CD8-positive, alpha-beta memory T cell (primary cell): ENCODE results near the gene KCNMB2. TPM values are rescaled to one million over a fixed set of nuclear protein-coding genes. Genes with fewer than 3 reads are reported as not detected.

ENCODE experiments used
- CTCF ChIA-PET: fragments of 350-600 bp; sonication (Branson Sonifier 250); formaldehyde crosslinking; loops from one replicate; lab custom pipeline; 2021; ENCODE audit warnings: antibody characterized with exemption; lab: Charles Lee
- POLR2A ChIA-PET: fragments of 350-600 bp; sonication (Branson Sonifier 250); formaldehyde crosslinking; loops from one replicate; lab custom pipeline; 2021; ENCODE audit warnings: antibody characterized with exemption; lab: Charles Lee
- DNase-seq, 5 donors: peaks; one replicate each; pipeline versions ENCODE4 v3.0.0 to v3.0.0-alpha.2; 2020 to 2022; ENCODE audit warnings: mixed read lengths in 1 of 5
- H3K27ac ChIP-seq: one replicate; pipeline ENCODE4 v1.7.0; 2013; ENCODE audit warnings: low read depth, mild to moderate bottlenecking, low read length, moderate library complexity
- H3K27me3 ChIP-seq: 2 replicates; pipeline ENCODE4 v1.7.0; 2013; ENCODE audit warnings: low read length, mild to moderate bottlenecking; ENCODE audit not compliant: insufficient read depth, poor library complexity, severe bottlenecking
- H3K36me3 ChIP-seq: 2 replicates; pipeline ENCODE4 v1.7.0; 2013; ENCODE audit warnings: mild to moderate bottlenecking, low read length, moderate library complexity; ENCODE audit not compliant: insufficient read depth
- H3K4me1 ChIP-seq: 2 replicates; pipeline ENCODE4 v1.7.0; 2013; ENCODE audit warnings: mild to moderate bottlenecking, low read length, moderate library complexity; ENCODE audit not compliant: insufficient read depth
- H3K4me3 ChIP-seq: 2 replicates; pipeline ENCODE4 v1.7.0; 2013; ENCODE audit warnings: mild to moderate bottlenecking, low read length
- H3K9me3 ChIP-seq: 2 replicates; pipeline ENCODE4 v1.7.0; 2013; ENCODE audit warnings: mild to moderate bottlenecking, low read length
- H3K27ac Mint-ChIP-seq, 8 donors: one replicate each; pipeline ENCODE4 v1.8.0; 2020 to 2021; ENCODE audit warnings: mixed read lengths in 8 of 8, mild to moderate bottlenecking in 6 of 8, inconsistent platforms in 3 of 8, moderate library complexity in 3 of 8
- H3K27me3 Mint-ChIP-seq, 2 donors: one replicate each; pipeline ENCODE4 v1.8.0; 2020 to 2021; ENCODE audit warnings: mixed read lengths in 2 of 2, mild to moderate bottlenecking in 1 of 2, moderate library complexity in 1 of 2
- H3K36me3 Mint-ChIP-seq, 3 donors: one replicate each; pipeline ENCODE4 v1.8.0; 2020 to 2021; ENCODE audit warnings: mixed read lengths in 3 of 3, inconsistent platforms in 1 of 3, mild to moderate bottlenecking in 1 of 3
- H3K4me1 Mint-ChIP-seq, 3 donors: one replicate each; pipeline ENCODE4 v1.8.0; 2020 to 2021; ENCODE audit warnings: mixed read lengths in 3 of 3, inconsistent platforms in 1 of 3, mild to moderate bottlenecking in 1 of 3
- H3K4me3 Mint-ChIP-seq, 7 donors: one replicate each; pipeline ENCODE4 v1.8.0; 2020 to 2021; ENCODE audit warnings: mixed read lengths in 7 of 7, mild to moderate bottlenecking in 6 of 7, moderate library complexity in 4 of 7, inconsistent platforms in 2 of 7
- H3K9me3 Mint-ChIP-seq, 5 donors: one replicate each; pipeline ENCODE4 v1.8.0; 2020 to 2022; ENCODE audit warnings: mixed read lengths in 5 of 5, mild to moderate bottlenecking in 3 of 5, moderate library complexity in 2 of 5, inconsistent platforms in 1 of 5
- polyA plus RNA-seq: library from polyadenylated mRNA; unstranded; fragments of 300-500 nt; fragmentation: Illumina TruSeq; gene quantifications from one replicate; pipeline ENCODE4 v1.2.3, GENCODE V29; 2021
- total RNA-seq, 2 experiments: library from RNA; stranded (reverse); gene quantifications; one replicate each; pipeline ENCODE4 v1.2.3, GENCODE V29; 2021

Gene KCNMB2
- total and polyA plus RNA-seq, 3 experiments from 2014 or later, result not detected

GRCh38 chr3:178805741-178806140 lies 269.5 kb downstream of the KCNMB2 start:
- H3K9me3 Mint-ChIP-seq, result peaks cover 0 to 2% (median 0%) of the 10 kb centered on the region in 5 donors
- H3K27me3 Mint-ChIP-seq, result no peaks in the 10 kb centered on the region
- Histone ChIP-seq H3K4me1 (no peaks in the 10 kb centered on the region), H3K27ac (no peak overlapping the region), H3K36me3 (no peaks in the 10 kb centered on the region), H3K4me3 (no peak overlapping the region), H3K27me3 (no peaks in the 10 kb centered on the region), H3K9me3 (no peaks in the 10 kb centered on the region)
- H3K27ac Mint-ChIP-seq, result no peak overlapping the region
- H3K4me3 Mint-ChIP-seq, result no peak overlapping the region
- no peak for DNase-seq
- ChIA-PET CTCF (no interaction called here), POLR2A (no interaction called here)
- H3K4me1 Mint-ChIP-seq, result no peaks in the 10 kb centered on the region
- no peaks in the 10 kb centered on the region for H3K36me3 Mint-ChIP-seq

DNA sequence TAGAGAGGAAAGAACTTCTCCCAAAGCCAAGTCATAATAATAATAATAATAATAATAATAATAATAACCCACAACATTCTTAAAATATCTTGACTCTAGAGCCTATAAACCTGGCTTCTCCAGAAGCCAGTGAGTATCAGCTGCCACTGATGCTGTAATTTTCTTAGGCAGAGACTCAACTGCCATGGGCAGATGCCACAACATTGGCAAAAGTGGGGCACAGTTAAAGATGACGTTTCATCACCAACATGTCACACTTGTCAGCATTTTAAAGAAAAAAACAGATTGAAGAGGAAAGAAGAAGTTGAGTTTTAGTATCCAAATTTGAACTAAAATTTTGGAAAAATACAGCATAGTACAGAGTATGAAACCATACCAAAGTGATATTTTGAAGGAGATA lies 270.4 kb downstream of the KCNMB2 start:
- Mint-ChIP-seq H3K27me3 (no peaks in the 10 kb centered on the region), H3K4me3 (no peak overlapping the region), H3K4me1 (no peaks in the 10 kb centered on the region), H3K36me3 (no peaks in the 10 kb centered on the region), H3K27ac (no peak overlapping the region), H3K9me3 (peaks cover 0 to 2% (median 0%) of the 10 kb centered on the region in 5 donors)
- ChIA-PET POLR2A (no interaction called here), CTCF (no interaction called here)
- H3K27ac ChIP-seq, result no peak overlapping the region
- H3K27me3 ChIP-seq, result no peaks in the 10 kb centered on the region
- H3K4me3 ChIP-seq, result no peak overlapping the region
- DNase-seq, result no peak
- H3K9me3 ChIP-seq, result no peaks in the 10 kb centered on the region
- H3K36me3 ChIP-seq, result no peaks in the 10 kb centered on the region
- no peaks in the 10 kb centered on the region for H3K4me1 ChIP-seq

DNA sequence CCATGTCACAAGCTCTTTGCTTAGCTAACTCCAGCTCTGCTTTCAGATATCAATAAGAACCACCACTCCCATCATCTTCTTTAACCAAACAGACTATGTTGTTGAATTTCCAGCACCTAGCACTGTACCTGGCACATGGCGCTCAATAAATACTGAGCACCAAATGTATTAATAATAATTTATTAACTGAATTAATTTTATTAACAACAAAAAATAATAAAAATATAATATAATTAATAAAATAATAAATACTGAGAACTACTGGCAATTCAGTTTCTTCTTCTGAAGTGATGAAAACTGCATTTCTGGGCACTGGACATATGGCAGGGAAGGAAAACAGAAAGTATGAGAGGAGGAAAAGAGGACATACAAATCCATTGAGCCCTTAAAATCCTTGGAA lies 271.5 kb downstream of the KCNMB2 start:
- CTCF ChIA-PET, result interaction anchor here (1.0 kb wide), 1 partner anchor 10 kb away, joined by 3 read pairs; no protein-coding TSS in a partner anchor
- DNase-seq, result no peak
- no peaks in the 10 kb centered on the region for H3K36me3 ChIP-seq
- no peaks in the 10 kb centered on the region for H3K9me3 ChIP-seq
- Mint-ChIP-seq H3K27me3 (no peaks in the 10 kb centered on the region), H3K4me1 (no peaks in the 10 kb centered on the region), H3K27ac (no peak overlapping the region), H3K36me3 (no peaks in the 10 kb centered on the region), H3K9me3 (peaks cover 0 to 2% (median 0%) of the 10 kb centered on the region in 5 donors), H3K4me3 (no peak overlapping the region)
- H3K27ac ChIP-seq, result no peak overlapping the region
- H3K4me3 ChIP-seq, result no peak overlapping the region
- no peaks in the 10 kb centered on the region for H3K27me3 ChIP-seq
- POLR2A ChIA-PET, result no interaction called here
- no peaks in the 10 kb centered on the region for H3K4me1 ChIP-seq

DNA sequence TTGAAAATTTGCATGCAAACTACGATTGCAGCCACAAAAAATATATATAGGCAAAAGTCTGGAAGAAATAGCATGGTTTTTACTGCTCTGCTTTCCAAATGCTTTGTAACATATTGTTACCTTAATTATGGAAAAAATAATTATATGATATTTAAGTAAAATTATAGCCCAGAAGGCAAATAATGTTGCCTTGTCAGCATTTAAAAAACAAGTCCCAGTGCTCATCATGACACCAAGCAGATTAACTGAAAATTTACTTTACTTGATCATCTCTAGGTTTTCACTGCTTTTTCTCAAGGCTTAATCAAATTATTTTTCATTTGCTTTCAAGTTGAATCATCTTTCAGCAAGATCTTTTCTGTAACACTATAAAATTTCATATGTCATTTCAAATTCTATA lies 272.5 kb downstream of the KCNMB2 start:
- H3K4me1 ChIP-seq, result no peaks in the 10 kb centered on the region
- ChIA-PET CTCF (interaction anchor here (1.0 kb wide), 1 partner anchor 9 kb away, joined by 3 read pairs; no protein-coding TSS in a partner anchor), POLR2A (no interaction called here)
- Mint-ChIP-seq H3K9me3 (peaks cover 0 to 2% (median 0%) of the 10 kb centered on the region in 5 donors), H3K4me3 (no peak overlapping the region), H3K4me1 (no peaks in the 10 kb centered on the region), H3K27me3 (no peaks in the 10 kb centered on the region), H3K27ac (no peak overlapping the region), H3K36me3 (no peaks in the 10 kb centered on the region)
- H3K27ac ChIP-seq, result no peak overlapping the region
- no peaks in the 10 kb centered on the region for H3K9me3 ChIP-seq
- no peaks in the 10 kb centered on the region for H3K36me3 ChIP-seq
- H3K4me3 ChIP-seq, result no peak overlapping the region
- no peaks in the 10 kb centered on the region for H3K27me3 ChIP-seq
- no peak for DNase-seq

DNA sequence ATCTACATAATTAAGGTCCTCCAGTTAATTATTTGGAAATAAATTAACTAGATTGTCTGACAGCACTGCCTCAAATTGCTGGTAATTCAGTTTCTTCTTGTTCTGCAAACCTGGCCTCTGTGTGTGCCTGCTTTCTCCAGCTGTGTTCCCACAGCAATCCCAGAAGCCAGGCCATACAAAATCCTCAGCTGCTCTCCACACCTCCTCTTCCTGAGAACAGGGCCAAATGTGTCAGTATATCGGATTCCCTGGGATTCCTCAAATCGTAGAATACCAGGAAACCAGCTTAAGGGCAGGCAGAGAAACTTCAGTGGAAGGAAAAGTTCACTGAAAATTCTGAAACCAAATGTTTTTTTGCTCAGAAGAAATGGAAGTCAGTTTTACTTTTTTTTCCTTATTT lies 273.9 kb downstream of the KCNMB2 start:
- H3K4me3 ChIP-seq, result no peak overlapping the region
- no peaks in the 10 kb centered on the region for H3K36me3 ChIP-seq
- no peaks in the 10 kb centered on the region for H3K27me3 Mint-ChIP-seq
- CTCF ChIA-PET, result no interaction called here
- H3K4me3 Mint-ChIP-seq, result no peak overlapping the region
- no peaks in the 10 kb centered on the region for H3K27me3 ChIP-seq
- H3K9me3 ChIP-seq, result no peaks in the 10 kb centered on the region
- no peak overlapping the region for H3K27ac ChIP-seq
- no peaks in the 10 kb centered on the region for H3K4me1 ChIP-seq
- no peak overlapping the region for H3K27ac Mint-ChIP-seq
- no peaks in the 10 kb centered on the region for H3K4me1 Mint-ChIP-seq
- no peak for DNase-seq
- POLR2A ChIA-PET, result no interaction called here
- no peaks in the 10 kb centered on the region for H3K36me3 Mint-ChIP-seq
- H3K9me3 Mint-ChIP-seq, result peaks cover 0 to 2% (median 0%) of the 10 kb centered on the region in 5 donors

- Histone ChIP-seq H3K4me3 (no peak overlapping the region), H3K9me3 (no peaks in the 10 kb centered on the region), H3K27me3 (no peaks in the 10 kb centered on the region), H3K4me1 (no peaks in the 10 kb centered on the region), H3K36me3 (no peaks in the 10 kb centered on the region), H3K27ac (no peak overlapping the region)
- Mint-ChIP-seq H3K4me3 (no peak overlapping the region), H3K27ac (no peak overlapping the region), H3K4me1 (no peaks in the 10 kb centered on the region), H3K36me3 (no peaks in the 10 kb centered on the region), H3K27me3 (peaks cover 0 to 1% of the 10 kb centered on the region in 2 donors), H3K9me3 (peaks cover 0 to 10% (median 2%) of the 10 kb centered on the region in 5 donors)
- CTCF ChIA-PET, result no interaction called here
- POLR2A ChIA-PET, result no interaction called here
- DNase-seq, result no peak
Measured at GRCh38 chr3:178822722-178823121, 286.5 kb downstream of the KCNMB2 start.

- H3K9me3 ChIP-seq, result no peaks in the 10 kb centered on the region
- H3K27ac ChIP-seq, result no peak overlapping the region
- no peaks in the 10 kb centered on the region for H3K36me3 Mint-ChIP-seq
- DNase-seq, result no peak
- peaks cover 0 to 10% (median 2%) of the 10 kb centered on the region in 5 donors for H3K9me3 Mint-ChIP-seq
- no peak overlapping the region for H3K4me3 ChIP-seq
- CTCF ChIA-PET, result no interaction called here
- H3K4me1 Mint-ChIP-seq, result no peaks in the 10 kb centered on the region
- H3K27me3 ChIP-seq, result no peaks in the 10 kb centered on the region
- no peak overlapping the region for H3K27ac Mint-ChIP-seq
- peaks cover 0 to 1% of the 10 kb centered on the region in 2 donors for H3K27me3 Mint-ChIP-seq
- POLR2A ChIA-PET, result no interaction called here
- H3K4me3 Mint-ChIP-seq, result no peak overlapping the region
- H3K4me1 ChIP-seq, result no peaks in the 10 kb centered on the region
- H3K36me3 ChIP-seq, result no peaks in the 10 kb centered on the region
Measured at GRCh38 chr3:178823150-178823549, 286.9 kb downstream of the KCNMB2 start.

DNA sequence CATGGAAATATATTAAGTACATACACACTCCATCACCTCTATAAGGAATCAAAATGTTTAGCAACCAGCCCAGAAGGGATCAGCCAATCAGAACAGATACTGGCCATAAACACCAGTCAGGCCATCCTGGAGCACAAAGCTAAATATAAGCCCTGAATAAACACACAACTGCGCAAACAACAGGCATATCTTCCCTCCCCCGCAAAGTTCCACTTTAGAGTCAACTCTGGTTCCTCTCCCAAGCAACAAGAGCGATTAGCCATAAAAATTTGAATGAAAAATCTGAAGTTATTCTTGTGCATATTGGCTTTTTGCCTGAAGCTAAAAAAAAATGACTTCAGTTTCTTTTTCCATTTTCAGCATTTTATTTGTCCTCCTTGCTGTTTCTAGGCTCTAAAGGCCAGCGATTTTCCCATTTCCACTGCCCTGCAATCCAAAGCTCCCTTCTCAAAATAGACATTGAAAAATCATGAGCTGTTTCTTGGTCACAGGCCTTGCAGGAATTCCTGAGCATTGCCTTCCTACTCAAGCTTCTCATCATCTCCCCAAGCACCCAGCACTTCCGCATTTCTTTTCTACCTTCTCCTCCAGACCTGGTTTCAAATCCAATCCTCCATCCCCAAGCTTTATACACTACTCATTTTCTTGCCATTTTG lies 287.5 kb downstream of the KCNMB2 start:
- DNase-seq, result no peak
- ChIA-PET CTCF (no interaction called here), POLR2A (no interaction called here)
- no peak overlapping the region for H3K4me3 ChIP-seq
- Mint-ChIP-seq H3K4me3 (no peak overlapping the region), H3K4me1 (no peaks in the 10 kb centered on the region), H3K27ac (peak overlapping the region in 1 of 8 donors; percentile 65), H3K9me3 (peaks cover 0 to 7% (median 2%) of the 10 kb centered on the region in 5 donors), H3K36me3 (no peaks in the 10 kb centered on the region), H3K27me3 (peaks cover 0 to 1% of the 10 kb centered on the region in 2 donors)
- no peaks in the 10 kb centered on the region for H3K4me1 ChIP-seq
- no peaks in the 10 kb centered on the region for H3K36me3 ChIP-seq
- no peaks in the 10 kb centered on the region for H3K27me3 ChIP-seq
- H3K27ac ChIP-seq, result no peak overlapping the region
- H3K9me3 ChIP-seq, result no peaks in the 10 kb centered on the region
